Measurements from ENCODE around the gene CRTAP.
"Not testable (repeated sequence)": the region's sequence is repeated elsewhere in the genome, so short reads cannot be mapped to it uniquely, and the experiment has no call there.

The CRTAP gene

DNA sequence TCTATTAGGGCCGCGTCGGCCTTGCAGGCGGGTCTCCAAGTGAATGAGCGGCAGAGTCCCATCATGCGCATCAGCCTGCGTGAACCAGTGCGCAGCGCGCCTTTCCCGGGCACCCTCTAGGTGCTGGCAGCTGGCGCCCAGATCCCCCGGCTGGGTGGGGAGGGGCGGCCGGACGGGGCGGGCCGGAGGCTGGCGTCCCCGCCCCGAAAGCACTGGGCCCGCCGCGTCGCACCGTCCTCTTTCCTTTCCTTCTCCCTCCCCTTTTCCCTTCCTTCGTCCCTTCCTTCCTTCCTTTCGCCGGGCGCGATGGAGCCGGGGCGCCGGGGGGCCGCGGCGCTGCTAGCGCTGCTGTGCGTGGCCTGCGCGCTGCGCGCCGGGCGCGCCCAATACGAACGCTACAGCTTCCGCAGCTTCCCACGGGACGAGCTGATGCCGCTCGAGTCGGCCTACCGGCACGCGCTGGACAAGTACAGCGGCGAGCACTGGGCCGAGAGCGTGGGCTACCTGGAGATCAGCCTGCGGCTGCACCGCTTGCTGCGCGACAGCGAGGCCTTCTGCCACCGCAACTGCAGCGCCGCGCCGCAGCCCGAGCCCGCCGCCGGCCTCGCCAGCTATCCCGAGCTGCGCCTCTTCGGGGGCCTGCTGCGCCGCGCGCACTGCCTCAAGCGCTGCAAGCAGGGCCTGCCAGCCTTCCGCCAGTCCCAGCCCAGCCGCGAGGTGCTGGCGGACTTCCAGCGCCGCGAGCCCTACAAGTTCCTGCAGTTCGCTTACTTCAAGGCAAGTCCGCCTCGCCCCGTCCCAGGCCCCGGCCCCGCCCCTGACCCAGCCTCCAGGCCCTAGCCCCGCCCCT lies at the start of gene CRTAP:
CRTAP (plus strand) TSS at position 243 of the 850 bp plus-strand sequence; CDS start at position 307, 64 bp downstream.
- DNase-seq = peak; percentile 86

DNA sequence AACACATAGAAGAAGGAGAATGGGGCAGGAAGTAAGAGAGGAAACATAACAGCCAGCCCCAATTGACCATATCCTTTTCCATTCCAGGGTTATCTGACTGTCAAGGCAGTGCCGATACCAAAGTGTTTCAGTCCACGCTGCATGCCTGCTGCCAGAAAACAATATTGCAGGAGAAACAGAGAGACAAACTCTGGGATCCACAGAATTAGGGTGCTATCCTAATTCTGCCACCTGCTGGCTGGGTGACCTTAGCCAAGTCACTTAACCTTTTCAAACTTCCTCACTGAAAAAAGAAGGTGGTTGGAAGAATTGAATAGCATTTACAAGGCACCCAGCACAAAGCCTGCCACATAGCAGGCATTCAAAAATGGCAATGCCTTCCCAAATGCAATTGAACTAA lies 48.9 kb upstream of the CRTAP start:
- no peak for DNase-seq

DNA sequence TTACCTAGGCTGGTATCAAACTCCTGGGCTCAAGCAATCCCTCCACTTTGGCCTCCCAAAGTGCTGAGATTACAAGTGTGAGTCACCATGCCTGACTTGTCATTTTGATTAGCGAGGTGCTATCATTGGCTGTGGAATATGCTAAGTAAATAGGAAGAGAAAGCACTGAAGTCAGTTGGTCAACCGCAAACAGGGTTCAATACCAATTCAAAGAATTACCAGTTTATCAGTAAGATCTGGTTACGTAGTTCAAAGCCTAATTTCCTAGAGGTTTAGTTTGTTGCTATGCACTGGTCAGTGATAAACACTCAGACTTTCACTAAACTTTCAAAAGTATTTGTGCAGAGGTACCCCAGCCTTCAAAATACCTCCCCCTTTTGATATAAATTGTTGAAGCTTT lies 46.3 kb upstream of the CRTAP start:
- DNase-seq = no peak

DNA sequence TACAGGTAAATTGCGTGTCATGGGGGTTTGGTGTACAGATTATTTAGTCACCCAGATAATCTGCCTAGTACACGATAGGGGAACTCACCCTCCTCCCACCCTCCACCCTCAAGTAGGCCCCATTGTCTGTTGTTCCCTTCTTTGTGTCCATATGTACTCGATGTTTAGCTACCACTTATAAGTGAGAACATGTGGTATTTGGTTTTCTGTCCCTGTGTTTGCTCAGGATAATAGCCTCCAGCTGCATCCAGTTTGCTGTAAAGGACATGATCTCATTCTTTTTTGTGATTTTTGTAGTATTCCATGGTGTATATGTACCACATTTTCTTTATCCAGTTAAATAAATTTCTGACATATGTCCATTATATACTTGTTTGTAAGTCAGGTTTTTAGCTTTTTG lies 44.0 kb upstream of the CRTAP start:
- not testable (repeated sequence) for DNase-seq

DNA sequence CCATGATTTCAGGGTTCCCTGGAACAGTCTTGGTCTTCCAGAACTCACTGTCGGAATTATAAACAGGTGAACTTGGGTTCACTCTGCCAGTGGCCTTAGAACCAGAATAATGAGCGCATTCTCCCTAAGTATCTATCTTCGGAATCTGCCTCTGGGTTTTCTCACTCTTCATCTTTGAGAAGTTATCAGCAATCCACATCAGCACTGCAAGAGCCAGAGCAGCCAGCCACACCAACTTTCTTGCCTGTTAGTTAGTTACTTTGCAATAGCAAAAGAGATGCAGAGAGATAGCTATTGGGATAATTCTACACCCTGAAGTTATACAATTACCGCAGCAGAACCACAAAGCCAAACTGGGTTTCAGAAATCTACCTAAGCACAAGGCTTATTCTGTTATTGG lies 42.6 kb upstream of the CRTAP start:
- no peak for DNase-seq

DNA sequence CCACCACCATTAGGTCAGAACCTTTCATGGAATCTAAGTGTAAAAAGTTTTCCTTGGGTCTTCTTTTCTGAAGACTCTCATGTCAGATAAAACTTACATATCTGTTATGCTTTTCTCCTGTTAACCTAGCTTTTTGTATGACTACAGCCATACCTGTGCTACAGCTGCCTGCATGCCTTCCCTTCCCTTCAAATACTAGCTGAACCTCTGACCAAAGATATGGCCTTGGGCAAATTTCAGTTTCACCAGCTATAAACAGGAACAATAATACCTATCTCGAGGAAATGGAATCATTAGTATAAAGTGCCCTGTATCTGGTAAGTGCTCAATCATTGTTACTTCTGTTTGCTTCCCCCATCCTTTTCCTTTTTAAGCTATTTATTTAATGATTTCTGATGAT lies 41.9 kb upstream of the CRTAP start:
- DNase-seq = no peak

DNA sequence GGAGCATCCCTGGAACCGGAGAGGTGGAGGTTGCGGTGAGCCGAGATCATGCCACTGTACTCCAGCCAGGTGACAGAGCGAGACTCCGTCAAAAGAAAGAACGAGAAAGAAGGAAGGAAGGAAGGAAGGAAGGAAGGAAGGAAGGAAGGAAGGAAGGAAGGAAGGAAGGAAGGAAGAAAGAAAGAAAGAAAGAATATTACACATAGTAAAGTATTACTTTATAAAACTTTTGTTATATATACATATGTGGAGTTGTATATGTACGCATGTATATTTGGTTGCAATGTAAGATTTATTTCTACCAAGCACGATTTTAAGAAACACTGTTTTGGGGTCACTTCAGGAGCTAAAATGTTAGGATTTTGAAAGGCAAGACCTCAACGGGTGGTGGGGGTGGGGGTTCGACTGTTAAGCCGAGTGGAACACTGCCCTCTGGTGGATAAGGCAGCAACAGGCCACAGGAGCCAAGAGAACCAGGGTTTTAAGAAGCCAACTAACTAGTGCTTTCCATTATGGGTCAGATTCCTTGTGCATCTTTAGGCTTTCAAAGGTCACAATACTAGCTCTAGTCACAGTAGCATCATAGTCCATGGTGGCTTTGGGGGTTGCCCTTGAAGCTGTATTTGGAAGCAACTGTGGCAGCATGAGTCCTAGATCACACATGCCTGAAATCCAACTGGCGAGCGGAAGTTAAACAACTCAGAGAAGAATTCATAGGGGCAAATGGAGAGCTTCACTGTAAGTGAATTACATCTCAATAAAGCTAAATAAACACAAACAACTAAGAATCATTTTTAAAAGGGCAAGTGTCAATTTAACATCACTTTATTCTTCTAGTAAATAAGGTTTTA lies 39.4 kb upstream of the CRTAP start:
- no peak for DNase-seq

DNA sequence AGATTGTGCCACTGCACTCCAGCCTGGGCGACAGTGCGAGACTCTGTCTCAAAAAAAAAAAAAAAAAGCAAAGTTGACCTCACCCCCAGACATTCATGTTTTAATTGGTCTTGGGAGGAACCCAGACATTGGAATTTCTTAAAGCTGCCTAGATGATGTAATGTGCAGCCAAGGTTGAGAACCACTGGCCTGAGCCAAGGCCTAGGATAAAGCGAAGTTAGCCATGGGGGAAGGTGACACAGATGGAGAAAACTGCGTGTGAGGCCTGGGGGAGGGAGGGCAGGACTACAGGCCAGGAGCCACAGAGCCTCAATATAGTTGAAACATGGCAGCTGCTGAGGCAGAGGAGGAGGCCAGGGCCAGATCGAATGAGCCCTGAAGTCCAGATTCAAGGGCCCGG lies 37.8 kb upstream of the CRTAP start:
- no peak for DNase-seq

DNA sequence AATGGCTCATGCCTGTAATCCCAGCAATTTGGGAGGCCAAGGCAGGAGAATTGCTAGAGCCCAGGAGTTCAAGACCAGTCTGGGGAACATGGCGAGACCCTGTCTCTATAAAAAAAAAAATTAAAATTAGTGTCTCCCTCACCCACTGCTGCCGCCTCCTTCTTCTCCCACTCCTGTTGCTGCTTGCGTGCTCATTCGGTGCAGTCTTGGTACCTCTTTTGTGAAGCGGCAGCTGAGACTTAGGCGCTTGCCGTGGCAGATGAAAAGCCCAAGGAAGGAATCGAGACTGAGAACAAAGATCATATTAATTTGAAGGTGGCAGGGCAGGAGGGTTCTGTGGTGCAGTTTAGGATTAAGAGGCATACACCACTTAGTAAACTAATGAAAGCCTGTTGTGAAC lies 36.9 kb upstream of the CRTAP start:
- no peak for DNase-seq

DNA sequence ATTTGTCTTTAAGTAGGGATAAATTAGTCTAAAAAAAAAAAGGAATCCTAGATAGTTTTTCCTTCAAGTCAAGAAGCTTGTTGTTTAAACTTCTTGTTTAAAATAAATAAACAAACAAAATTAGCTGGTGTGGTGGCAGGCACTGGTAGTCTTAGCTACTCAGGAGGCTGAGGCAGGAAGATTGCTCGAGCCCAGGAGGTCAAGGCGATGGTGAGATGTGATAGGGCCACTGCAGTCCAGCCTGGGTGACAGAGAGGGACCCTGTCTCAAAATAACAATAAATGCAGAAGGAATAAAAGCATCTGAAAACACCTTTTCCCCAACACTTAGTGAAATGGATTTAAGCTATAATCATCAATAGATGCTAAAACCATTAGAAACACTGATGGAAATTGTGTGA lies 35.8 kb upstream of the CRTAP start:
- no peak for DNase-seq

DNA sequence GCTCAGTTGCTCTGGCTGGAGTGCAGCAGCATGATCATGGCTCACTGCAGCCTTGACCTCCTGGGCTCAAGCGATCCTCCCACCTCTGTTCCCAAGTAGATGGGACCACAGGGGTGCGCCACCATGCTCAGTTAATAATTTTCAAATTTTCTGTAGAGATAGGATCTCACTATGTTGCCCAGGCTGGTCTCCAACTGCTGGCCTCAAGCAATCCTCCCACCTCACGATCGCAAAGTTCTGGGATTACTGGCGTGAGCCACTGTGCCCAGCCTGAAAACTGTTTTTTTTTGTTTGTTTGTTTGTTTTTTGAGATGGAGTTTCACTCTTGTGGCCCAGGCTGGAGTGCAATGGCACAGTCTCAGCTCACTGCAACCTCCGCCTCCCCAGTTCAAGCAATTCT lies 34.0 kb upstream of the CRTAP start:
- DNase-seq = not testable (repeated sequence)

DNA sequence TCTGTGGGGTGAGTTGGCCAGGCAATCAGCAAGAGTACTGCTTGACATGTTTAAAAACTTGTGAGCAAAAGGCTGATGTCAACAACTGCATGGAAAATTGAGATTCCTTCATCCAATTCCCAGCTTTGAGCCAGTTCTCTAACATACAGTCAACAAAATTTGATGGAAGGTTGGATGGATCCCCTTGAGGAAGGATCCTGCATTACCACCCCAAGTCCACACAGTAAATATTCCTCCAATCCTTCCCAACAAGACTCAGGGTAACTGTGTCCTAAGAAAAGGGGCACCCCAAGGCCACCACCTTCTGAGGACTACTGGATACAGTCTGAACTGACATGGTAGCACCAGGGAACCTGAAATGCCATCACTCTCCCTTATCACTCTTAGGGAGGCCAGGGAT lies 32.0 kb upstream of the CRTAP start:
- DNase-seq = no peak

DNA sequence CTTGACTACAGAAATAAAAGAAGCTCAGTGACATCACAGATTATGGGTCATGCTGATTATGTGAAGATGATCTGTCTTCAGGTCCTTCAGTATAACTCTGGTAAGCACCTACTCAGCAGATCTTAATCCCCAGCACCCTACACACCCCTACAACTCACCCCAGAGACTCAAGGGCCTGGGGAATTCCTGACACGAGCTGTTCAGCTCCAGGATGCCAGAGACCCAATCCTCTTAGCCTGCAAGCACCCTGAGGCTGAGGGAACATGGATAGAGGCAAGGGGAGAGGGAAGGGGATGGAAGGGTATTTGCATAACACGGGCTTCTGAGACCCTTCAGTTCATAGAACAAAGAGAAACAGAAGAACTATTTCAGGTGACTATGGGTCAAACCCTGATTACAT lies 29.9 kb upstream of the CRTAP start:
- DNase-seq = no peak

DNA sequence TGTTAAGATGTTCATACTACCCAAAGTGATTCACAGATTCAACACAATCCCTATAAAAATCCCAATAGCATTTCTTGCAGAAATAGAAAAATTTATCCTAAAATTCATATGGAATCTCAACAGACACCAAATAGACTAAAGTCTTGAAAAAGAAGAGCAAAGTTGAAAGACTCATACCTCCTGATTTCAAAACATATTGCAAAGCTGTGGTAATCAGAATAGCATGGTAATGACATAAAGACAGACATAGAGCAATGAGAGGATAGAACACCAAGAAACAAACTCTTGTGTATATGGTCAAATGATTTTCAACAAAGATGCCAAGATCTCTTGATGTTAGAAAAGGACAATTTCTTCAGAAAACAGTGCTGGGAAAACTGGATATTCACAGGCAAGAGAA lies 25.1 kb upstream of the CRTAP start:
- DNase-seq = no peak

DNA sequence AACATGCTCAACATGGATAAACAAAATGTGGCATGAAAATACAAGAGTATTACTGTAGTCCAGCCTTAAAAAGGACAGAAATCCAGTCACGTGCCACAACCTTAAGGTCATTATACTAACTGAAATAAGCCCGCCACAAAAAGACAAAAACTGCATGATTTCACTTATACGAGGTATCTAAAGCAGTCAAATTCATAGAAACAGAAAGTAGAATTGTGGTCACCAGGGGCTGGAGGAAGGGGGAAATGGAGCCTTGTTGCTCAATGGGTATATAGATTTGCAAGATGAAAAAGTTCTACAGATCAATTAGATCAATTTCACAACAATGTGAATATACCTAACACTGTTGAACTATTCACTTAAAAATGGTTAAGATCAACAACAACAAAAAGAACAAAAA lies 24.3 kb upstream of the CRTAP start:
- no peak for DNase-seq

DNA sequence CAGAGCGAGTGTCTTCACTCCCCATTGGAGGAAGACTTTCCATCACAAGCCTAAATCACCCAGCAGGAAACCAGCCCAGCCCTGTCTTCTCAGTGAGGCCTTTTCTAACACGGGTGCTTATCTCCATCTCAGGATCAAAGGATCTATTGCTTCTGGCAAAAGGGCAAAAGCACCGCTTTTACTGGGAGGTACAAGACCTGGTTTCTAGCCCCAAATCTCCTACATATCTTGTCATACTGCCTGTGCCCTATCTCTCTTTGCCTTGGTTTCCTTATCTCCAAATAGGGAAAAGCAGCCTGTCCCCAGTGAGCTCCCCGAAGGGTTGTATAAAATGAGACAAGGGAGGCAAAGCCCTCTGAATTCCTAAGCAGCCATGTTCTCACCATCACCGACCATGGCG lies 22.1 kb upstream of the CRTAP start:
- no peak for DNase-seq

DNA sequence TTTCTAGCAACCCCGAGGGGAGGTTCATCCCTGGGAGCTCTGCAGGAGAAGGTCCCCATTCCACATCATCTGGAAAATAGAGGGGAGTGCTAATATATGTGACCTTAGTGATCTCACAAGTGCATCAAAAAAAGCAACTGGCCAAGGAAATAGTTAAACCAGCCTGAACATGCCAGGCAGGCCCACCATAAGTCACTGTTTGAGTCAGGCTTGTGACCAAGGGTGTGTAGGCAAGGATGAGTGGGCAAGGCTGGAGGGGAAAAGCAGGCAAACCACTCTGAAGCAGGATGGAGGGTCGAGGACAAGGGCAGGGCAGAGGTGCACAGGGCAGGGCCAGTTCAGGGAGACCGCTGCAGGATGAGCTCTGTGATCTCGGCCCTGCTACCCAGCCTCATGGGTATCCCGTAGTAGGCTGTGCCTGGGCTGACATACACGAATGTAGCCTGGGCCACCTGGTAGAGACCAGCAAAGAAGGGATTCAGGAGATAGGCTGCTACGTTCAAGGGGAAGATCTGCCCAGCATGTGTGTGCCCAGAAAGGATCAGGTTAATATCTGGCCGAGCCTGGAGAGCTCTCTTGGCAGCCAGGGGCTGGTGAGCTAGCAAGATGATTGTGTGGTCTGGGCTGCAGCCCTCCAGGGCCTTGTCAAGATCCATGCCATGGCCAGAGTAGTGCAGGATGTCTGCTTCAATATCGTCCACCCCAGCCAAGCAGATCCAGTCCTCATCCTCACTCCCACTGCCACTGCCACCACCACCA lies 21.1 kb upstream of the CRTAP start:
- no peak for DNase-seq

DNA sequence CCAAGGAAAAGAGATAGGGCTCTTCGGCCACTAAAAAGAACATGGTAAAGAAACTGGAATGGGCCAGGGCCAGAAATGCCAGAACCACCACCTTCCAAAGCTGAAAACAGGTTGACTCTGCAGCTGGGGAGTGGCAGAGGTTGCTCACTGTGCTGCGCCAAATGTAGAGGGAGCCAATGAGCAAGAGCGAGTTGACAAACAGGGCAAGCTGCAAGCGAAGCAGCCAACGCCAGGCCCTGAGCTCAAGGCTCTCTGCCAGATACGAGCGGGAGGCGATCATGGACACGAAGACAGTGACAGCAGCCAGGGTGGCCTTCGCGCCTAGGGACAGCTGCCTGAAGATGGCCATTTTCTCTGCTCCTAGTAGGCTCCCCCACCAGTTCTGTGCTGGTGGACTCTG lies 20.0 kb upstream of the CRTAP start:
- no peak for DNase-seq

DNA sequence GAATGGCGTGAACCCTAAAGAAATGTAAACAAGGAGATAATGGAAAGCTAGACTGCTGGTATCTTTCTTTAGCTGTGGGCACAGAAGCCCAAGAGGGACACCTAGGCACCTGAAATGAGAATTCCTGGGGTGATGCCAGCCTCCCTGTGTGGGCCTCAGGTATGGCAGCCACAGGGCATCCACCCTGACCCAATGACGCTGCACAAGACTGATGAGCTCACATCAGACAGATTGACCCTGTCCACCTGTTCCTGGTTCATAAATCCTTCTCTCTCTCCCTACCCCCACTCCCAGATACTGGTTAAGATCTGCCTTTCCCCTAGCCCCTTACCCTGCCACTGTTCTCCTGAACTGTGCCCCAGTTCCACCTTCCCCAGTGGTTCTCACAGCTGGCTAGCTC lies 18.4 kb upstream of the CRTAP start:
- no peak for DNase-seq

DNA sequence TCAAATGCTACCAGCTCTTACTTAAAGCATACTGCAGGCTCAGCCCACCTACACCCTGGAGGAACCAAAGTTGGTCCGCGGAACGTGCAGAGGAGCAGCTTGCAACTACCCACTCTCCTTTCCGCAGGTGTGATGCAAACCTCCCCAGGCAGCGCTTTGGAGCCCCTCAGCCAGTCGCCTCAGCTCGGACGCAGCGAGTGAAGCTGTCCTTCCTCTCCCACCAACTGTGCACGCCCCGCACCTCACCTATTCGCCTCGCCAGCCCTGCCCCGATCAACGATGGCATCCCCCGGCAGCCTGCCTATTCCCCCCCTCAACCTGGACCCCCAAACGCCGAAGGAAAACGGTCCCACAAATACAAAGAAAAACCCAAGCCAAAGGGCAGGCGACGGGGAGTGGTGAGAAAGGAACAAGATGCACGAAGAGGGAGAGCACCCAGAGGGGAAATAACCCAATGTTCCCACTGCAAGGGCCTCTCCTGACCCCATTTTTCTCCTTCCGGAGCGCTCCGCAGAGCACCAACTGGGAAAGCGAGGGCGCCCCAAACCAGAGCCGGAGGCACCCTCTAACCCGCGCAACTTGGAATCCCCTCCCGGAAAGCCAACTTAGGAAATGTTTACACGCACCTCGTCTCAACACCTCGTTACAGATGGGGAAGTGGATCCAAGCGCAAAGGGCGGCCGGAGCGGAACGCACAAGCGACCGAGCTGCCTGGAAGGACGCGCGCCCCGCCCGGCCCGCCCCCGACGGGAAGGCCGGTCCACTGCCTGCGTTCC lies 17.5 kb upstream of the CRTAP start:
- DNase-seq = no peak

DNA sequence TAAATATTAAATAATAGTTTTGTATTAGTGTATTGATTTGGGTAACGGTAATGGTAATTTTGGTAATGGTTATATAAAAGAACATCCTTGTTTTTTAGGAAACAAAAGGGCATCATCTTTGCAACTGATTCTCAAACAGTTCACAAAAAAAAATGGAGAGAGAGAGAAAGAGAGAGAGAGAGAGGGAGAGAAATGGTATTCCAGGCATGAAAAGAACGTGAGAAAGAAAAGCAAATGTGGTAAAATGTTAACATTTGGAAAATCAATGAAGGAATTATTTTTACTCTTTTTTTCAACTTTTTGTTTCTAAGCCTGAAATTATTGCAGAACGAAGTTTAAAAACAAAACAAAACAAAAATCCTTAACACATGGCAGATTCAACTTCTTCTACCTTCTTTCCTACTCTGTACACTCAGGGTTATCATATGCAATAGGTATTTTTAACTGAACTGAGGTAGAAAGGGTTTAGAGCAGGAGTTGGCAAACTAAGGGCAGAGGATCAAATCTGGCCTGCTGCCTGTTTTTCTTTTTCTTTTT lies 14.6 kb upstream of the CRTAP start:
- DNase-seq = no peak

DNA sequence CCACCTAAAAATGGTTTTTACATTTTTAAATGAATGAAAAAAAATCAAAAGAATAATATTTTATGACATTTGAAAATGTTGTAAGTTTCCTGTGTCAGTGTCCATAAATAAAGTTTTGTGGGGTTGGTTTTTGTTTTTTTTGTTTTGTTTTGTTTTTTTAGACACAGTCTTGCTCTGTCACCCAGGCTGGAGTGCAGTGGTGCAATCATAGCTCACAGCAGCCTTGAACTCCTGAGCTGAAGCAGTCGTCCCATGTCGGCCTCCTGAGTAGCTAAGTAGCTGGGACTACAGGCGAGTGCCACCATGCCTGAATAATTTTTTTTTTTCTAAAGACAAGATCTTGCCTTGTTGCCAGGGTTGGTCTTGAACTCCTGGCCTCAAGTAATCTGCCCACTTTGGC lies 14.1 kb upstream of the CRTAP start:
- no peak for DNase-seq
